Skeletal muscle cell (primary cell): ENCODE results near the gene SRGN.
"Not testable (repeated sequence)": the region's sequence is repeated elsewhere in the genome, so short reads cannot be mapped to it uniquely, and the experiment has no call there.

ENCODE experiments used
- DNase-seq: peaks from one replicate; pipeline ENCODE4 v3.0.0-alpha.2; 2010; ENCODE audit warnings: low read depth
- H3K4me3 ChIP-seq: 2 replicates; pipeline ENCODE4 v1.5.1; 2011; ENCODE audit warnings: low read depth, mild to moderate bottlenecking, control low read depth, low read length, moderate library complexity

Gene SRGN

GRCh38 chr10:69123747-69124562 lies 36.1 kb downstream of the SRGN start, which contains the start of gene VPS26A:
Gene VPS26A, plus strand, starts transcription at chr10:69124178. Its CDS starts 100 bp downstream, at chr10:69124278.
- H3K4me3 ChIP-seq: peak within 1 kb of the TSS; percentile 73
- peak; percentile 94 for DNase-seq

DNA sequence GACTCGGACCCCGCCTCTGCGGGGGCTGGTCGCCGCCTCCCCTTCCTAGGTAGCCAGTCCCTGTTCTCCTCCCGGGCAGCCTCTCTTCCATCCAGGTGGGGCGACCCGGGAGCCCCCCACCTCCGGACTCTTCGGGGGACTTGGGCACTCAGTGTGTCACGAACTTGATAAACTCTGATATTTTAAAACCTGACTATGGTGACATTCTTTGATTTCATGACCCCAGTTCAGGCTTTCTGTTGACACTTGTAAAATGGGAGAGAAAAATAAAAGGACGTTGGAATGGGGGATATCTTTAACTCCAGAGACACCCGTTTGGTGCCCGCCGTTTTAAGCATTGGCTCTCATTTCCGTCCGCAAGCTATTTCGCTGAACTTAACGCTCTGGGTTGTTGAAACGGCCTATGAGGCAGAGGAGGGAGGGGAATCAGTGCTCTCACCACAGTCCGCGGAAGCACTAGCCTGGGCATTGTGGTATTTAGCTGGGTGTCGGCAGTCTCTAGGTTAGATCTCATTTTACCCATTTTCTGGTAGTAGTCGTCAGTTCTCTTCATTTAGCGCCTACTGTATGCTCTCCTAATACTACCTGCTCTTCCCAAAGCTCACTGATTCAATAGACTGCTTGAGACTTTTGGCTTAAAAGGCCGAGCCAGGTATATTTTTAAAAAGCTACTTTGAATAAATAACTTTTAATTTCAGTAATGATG lies 36.8 kb downstream of the SRGN start:
- peak overlapping the region; percentile 73 for H3K4me3 ChIP-seq
- DNase-seq: peak; percentile 27

DNA sequence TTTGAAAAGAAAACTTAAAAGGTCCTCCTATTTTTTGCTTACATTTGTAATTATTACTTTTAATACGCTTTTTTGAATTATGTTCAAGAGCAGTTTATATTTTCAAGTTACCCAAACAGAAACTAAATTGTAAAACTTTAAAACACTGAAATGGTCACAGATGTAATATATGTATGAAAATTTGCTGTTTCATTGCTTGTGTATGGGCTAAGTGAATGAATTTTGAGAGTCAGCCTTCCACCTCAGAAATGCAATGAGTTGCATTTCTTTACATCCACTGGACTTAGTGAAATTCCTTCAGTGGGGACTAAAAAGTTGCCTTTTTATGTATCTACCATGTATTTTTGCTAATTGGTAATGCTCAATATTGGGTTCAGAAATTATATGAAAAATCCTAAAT lies 37.7 kb downstream of the SRGN start:
- H3K4me3 ChIP-seq: peak overlapping the region; percentile 73
- no peak for DNase-seq

- no peak overlapping the region for H3K4me3 ChIP-seq
- DNase-seq: no peak
These were observed 42.3 kb downstream of the SRGN start for GRCh38 chr10:69130251-69130650.

- no peak for DNase-seq
These were observed 52.1 kb downstream of the SRGN start for GRCh38 chr10:69139961-69140360.

DNA sequence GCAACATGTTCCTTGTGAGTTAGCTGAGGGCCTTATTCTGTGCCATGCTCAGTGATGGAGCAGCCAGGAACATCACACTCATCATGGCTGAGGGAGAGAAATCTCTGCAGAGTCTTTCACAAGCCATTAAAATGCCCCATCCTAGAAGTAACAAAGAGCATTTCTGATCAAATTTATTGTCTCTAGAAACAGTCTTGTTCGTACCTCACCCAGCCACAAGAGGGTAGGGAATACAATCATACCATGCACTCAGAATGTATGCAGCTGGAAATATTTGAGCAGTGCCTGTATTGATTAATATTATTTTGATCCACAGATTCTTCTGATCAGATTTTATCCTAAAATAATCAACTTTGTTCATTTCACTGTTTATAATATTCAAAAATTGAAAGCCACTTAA lies 53.4 kb downstream of the SRGN start:
- no peak for DNase-seq
- no peak overlapping the region for H3K4me3 ChIP-seq

More at GRCh38 chr10:69139961-69140360, 52.1 kb downstream of the SRGN start:
- H3K4me3 ChIP-seq: no peak overlapping the region

- H3K4me3 ChIP-seq, DNase-seq: not testable (repeated sequence)
These were observed 54.2 kb downstream of the SRGN start for GRCh38 chr10:69142074-69142473.

DNA sequence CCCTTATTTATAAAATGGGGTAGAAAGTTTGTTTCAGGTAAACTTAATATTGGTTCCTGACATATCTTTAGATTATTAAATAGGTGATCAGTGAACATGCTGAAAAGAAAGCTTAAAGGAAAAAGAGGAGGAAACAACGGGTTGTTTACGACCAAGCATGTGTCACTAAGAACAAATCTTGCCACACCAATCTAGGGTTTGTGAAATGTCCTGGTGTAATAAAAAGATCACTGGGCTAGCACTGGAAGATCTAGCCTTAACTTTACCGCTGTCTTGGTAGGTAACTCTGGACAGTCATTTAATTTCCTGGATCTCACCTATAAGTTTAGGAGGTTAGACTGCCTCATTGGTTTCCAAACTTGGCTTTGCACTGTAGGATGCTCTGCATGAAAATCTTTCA lies 55.1 kb downstream of the SRGN start:
- no peak overlapping the region for H3K4me3 ChIP-seq
- no peak for DNase-seq

DNA sequence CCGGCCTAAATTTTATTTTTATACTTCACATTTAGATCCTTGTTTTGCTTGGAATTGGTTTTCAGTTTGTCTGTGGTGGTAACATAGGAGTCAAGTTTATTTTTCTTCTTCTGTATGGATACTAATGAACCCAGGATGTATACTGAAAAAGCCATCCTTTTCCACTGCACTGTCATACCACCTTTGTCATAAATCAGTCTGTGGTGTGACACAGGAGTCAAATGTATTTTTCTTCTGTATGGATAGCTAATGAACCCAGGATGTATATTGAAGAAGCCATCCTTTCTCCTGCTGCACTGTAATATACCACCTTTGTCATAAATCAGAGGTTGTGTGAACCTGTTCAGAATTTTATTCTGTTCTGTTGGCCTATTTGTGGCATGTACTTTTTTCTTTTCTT lies 57.4 kb downstream of the SRGN start:
- no peak for DNase-seq
- H3K4me3 ChIP-seq: no peak overlapping the region

- no peak overlapping the region for H3K4me3 ChIP-seq
- no peak for DNase-seq
These were observed 58.0 kb downstream of the SRGN start for GRCh38 chr10:69145864-69146263.

DNA sequence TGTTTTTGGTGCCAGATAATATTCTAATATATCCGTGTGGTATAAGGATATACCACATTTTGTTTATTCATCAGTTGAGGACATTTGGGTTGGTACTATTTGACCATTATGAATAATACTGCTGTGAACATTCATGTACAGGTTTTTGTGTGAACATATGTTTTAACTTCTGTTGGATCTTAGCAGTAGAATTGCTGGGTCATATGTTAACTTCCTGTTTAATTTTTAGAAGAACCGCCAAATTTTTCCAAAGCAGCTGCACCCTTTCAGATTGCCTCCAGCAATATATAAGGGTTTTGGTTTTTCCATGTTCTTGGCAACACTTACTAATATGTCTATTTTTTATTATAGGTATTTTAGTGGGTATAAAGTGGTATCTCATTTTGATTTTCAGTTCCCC lies 58.9 kb downstream of the SRGN start:
- no peak for DNase-seq
- H3K4me3 ChIP-seq: no peak overlapping the region

DNA sequence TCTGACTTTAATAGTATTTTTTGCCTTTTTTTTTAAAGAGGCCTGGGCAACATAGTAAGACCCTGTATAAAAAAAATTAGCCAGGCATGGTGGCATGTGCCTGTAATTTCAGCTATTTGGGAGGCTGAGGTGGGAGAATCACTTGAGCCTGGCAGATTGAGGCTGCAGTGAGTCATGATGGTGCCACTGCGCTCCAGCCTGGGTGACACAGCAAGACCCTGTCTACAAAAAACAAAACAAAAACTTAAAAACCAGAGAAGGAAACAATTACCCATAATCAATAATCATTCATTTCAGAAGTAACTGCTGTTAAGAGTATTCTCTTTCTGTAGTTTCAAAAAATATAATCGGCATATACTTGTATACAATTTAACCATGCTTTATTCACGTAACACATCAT lies 64.1 kb downstream of the SRGN start:
- no peak for DNase-seq
- H3K4me3 ChIP-seq: no peak overlapping the region

GRCh38 chr10:69153227-69153626 lies 65.3 kb downstream of the SRGN start:
- DNase-seq: no peak
- H3K4me3 ChIP-seq: no peak overlapping the region
